Right ventricle myocardium superior (tissue), 1 donor: ENCODE data around the gene CXXC1. TPM values are rescaled to one million over a fixed set of nuclear protein-coding genes. Genes with fewer than 3 reads are reported as not detected.
A peak's percentile ranks its signal among the peaks of the same experiment; 100 is the strongest.
"Not testable (repeated sequence)": the region's sequence is repeated elsewhere in the genome, so short reads cannot be mapped to it uniquely, and the experiment has no call there.

Experiments used
- ATAC-seq: fragments of 200-7000 bp; cut with Tn5 transposase; one replicate; pipeline ENCODE4 v1.9.1; 2020; ENCODE audit warnings: mild to moderate bottlenecking; ENCODE audit not compliant: poor library complexity
- DNase-seq: peaks from one replicate; pipeline ENCODE4 v3.0.0-alpha.2; 2020
- intact Hi-C: fragments of 100-400 bp; cut with DNase I; formaldehyde crosslinking; loops from one replicate; pipeline ENCODE4 v1.11.2; 2022
- total RNA-seq: library from RNA; stranded (reverse); fragmentation: NEBNext Ultra II Directional; extraction: Animal tissue kit (Norgen Biotek cat#: 25700); gene quantifications from one replicate; pipeline ENCODE4 v1.2.1, GENCODE V29; 2021
- donor health status: DM: no; HTN: yes; CAD: no; lungs with severe emphysema.

Gene CXXC1
- total RNA-seq, 1 donor from 2014 or later, result 39.4 TPM

DNA sequence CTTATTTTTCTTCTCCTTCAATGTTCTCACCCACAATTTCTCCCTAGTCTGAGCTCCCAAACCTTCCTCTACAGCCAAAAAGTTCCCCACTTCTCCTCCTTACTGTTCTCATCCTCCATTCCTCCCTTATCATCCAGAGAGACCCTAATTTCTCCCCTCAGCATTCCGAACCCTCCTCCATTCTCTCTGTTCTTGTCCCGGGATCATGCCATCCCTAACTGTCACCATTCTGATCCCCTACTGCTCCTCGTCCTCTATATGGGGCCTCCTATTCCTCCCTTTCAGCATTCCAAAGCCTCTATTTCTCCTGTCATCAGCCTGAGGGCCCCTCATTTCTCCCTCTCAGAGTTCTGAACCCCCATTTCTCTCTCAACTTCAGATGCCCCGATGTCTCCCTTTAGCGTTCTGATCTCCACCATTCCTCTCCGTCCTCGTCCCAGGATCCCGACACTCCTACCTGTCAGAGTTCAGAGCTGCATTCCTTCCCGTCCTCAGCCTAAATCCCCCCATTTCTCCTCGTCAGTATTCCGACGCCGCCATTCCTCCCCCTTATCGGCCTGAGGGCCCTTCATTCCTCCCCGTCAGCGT, 6.7 kb downstream of the CXXC1 start:
- DNase-seq (no peak), ATAC-seq (no peak)
- intact Hi-C loops, result no loop called here

DNA sequence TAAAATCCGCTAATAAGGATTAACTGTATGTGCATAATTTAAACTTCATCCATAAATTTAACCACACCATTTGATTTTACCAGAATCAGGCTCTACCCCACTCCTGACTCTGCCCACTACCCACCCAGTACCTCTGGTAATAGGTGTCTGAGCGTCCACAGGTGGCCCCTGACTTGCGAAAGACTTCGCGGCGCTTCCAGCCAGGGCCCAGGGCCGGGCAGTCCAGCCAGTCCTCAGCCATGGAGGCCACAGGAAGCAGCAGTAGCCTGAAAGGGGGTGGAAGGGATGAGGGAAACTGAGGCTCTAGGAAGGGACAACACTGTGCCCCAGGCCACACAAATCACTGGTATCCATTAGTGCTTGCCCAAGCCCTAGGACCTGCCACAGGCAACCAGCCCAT, 7.7 kb downstream of the CXXC1 start:
- ATAC-seq, result no peak
- intact Hi-C loops, result no loop called here

DNA sequence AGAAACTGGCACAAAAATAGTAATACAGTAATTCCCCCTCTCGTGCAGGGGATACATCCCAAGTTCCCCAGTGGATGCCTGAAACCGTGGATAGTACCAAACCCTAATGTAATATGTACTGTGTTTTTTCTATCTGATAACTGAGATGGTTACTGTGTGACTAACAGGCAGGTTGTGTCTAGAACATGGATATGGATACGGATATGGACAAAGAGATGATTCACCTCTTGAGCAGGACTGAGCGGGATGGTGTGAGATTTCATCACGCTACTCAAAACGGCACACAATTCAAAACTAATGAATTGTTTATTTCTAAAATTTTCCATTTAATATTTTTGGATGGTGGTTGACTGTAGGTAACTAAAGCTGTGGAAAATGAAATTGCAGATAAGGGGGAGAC, 9.6 kb downstream of the CXXC1 start:
- no peak for DNase-seq
- intact Hi-C loops, result no loop called here
- no peak for ATAC-seq

More for the DNA sequence above, 7.7 kb downstream of the CXXC1 start:
- no peak for DNase-seq

DNA sequence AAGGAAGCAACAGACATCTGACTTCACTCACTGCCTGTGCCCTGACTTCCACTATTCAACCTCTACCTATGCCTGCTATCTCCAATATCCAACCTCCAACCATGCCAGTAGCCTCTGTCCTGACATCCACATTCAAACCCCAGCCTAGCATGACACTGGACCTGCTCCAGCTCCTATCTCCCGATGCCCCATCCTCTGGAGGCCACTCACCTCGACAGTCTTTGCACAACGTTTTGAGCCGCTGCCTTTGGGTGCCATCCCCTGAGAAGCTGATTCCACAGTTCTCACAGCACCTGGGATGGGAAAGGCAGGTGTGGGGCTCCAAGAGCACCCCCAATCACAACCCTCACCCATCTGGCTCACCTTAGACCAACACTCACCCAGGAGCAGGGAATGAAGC, 11.0 kb downstream of the CXXC1 start:
- DNase-seq, result no peak
- intact Hi-C loops, result no loop called here
- no peak for ATAC-seq

DNA sequence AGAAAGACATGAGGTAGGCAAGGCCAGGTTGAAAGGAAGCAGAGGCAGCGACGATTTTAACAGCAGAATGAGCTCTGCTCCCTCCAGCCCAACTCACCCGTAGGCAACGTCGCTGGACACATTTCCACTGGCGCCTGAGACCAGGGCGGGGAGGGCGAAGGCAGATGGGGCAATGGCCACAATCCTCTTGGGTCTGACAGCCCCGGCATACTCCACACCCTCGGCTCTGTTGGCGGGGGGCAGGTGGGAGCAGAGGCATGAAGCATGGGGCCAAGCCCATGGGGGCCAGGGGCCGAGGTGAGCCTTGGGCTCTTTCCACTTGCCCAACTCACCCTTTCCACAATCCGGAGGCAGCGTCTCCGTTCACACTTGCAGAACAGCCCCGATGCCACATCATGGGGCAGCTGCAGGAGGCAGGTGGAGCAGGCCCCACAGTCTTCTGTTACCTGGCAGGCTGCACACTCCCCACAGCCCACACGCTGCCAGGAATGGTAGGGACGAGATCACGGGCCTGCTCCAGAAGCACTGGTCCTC, 11.9 kb downstream of the CXXC1 start:
- ATAC-seq, result no peak
- no peak for DNase-seq
- intact Hi-C loops, result no loop called here

DNA sequence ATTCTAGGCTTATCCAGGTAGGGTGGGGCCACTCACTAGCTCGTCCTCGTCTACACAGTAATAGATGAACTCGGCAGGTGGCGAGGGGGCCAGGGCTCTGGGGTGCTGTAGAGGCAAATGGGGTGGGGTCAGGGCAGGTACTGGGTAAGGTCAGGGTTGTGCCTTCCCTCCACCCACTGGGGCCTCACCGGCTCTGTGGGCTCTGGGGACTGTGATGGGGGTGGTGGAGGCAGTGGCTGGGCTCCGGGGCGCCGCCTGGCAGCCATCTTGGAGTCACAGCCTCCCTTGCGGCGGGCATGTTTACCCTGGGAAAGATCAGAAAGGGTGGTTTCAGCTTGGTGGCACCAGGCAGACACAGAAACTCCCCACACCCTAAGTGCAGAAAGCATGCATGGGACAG, 12.6 kb downstream of the CXXC1 start:
- DNase-seq, result no peak
- intact Hi-C loops, result no loop called here
- no peak for ATAC-seq

DNA sequence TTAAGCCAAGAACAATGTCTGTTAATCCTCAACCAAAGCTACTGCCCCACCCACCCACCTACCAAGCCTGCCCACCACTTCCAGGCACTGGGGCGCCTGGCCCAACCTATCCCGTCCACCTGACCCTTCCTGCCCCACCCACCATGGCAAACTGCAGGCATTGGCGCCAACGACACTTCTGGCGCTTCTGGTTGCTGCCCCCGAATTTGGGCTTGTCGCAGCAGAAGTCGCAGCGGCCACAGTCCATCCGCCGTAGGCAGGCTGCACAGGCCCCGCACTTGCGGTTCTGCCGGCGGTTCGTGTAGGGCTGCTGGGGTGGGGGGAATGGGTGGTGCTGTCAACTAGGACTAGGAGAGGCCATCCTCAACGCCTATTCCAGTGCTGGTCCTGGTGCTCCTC, 13.4 kb downstream of the CXXC1 start:
- DNase-seq (no peak), ATAC-seq (no peak)
- intact Hi-C loops, result no loop called here

DNA sequence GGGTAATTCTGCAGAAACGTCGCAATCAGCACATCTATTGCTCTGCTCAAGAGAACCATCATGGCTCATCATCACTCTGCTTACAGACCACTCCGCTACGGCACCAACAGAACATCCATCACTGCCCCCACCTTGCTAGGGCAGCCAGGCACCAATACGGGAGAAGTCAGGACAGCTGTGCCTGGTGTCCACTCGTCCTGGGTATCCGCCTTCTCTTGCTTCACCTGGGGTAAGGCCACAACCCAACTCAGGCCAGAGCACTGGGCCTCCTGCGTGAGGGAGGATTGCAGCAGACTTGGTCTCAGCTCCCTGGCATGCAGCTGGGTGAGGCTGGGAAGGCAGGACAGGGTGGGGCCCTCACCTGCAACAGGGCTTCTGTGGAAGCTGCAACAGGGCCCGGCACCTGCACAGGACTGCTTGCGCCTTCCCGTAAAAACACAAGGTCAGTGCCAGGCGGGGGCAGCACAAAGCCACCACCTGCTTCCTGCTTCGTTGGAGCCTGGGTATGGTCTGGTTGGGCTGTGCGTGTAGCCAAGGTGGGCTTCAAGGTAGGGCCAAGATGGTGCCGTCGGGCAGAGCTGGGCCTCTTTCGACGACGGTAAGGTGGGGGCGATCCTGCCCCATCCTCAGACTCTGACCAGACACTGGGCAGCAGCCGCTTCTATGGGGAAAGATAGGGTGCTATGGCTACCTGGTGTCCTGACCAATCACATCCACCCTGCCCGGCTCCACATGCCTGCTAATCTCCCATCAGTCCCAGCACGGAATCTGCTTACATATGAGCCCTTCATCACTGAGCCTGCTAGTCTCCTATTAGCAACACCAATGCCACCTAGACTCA, 14.1 kb downstream of the CXXC1 start:
- DNase-seq (no peak), ATAC-seq (no peak)
- intact Hi-C loops, result no loop called here

DNA sequence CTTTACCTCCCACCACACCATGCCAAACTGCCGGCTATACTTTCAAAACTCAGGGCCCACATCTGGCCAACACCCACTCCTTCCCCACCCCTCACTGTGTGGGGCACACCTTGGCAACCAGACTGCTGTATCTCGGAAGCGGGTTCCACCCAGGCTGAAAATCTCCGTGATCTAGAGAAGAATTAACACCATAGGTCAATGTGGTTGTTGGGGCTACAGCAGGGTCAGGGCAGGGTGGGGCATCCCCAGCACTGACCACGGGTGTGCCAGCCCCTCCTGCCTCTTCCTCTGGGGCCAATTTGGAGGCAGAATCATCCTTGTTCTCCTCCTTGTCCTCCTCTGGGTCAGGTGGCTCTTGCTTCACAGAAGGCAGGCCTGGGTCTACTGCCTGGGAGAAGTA, 14.9 kb downstream of the CXXC1 start:
- DNase-seq (no peak), ATAC-seq (no peak)
- intact Hi-C loops, result no loop called here

DNA sequence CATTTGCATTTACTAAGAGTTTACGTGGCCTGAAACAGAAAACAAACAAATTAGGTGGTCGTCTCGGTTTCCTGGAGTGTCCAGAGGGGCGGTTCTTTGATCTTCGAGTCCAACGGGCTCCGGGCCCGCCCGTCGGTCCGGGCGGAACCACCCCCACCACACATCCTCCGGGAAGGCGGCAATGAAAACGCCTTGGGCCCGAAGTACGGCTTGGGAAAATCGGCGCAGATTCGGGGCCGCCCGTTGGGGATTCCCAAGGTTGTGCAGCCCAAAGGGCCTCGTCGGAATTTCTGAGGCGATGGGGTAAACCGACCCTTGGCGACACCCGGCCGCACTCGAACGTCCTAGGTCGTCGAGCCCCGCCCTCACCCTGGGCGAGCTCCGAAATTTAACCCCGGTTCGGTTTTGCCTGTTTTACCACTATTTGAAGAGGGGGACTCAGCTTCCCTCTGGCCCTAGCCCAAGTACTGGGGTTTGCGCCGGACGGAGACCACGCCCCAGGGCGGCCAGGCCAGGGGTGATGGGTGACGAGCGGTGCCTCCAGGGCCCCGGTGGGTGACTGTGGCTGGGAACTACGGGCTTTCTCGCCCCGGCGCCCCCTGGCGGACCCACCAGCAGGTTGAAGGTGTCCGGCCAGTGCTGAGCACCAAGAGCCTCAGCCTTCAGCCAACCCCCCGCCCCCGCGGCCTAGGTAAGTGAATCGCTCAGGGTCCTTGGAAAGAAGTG, 19.3 kb downstream of the CXXC1 start:
- intact Hi-C loops, result no loop called here
- peak; percentile 80 for ATAC-seq
- DNase-seq, result peak; percentile 93

DNA sequence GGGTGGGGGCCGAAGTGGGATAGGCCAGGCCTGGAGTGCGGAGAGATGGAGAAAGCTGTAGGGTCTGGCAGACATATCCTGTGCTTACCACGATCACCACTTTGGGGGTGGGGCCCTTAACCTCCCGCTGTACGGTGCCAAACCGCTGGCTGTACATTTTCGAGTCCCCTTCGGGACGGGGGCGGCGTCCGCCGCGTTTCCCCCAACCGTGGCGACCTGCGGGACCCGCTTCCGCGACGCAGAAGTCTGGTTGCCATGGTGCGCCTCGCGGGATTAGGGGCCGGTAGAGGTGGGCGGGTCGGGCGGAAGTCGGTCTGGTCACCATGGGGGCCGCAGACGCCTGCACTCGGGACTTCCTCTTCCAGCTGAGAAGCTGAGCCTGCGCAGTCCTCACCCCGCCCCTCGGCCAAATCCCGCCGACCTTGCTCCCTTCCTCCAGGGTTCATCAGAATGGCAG, 21.2 kb downstream of the CXXC1 start, which contains the start of gene CFAP53:
Gene CFAP53, minus strand, starts transcription at position 248 of the 457 bp plus-strand sequence. Its CDS starts 91 bp downstream, at position 157.
- ATAC-seq (peak; percentile 98), DNase-seq (peak; percentile 96)
- intact Hi-C loops, result no loop called here

DNA sequence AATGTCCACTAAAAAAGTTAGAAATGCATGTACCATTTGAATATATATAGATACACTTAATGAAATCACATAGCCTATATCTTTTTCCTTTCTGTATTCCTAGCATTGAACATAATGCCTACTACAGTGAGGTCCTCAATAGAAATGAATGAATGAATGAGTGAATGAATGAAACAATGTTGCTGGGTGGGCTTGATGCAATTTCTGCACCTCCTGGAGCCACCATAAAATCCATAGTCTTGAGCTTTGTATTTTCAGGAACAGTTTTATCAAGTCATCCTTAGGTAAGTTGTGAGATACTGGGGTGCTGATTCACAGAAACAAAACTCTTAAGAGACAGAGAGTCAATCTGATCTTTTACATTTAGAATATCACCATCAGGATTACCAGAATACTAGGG, 24.5 kb downstream of the CXXC1 start:
- ATAC-seq (no peak), DNase-seq (no peak)
- intact Hi-C loops, result no loop called here

DNA sequence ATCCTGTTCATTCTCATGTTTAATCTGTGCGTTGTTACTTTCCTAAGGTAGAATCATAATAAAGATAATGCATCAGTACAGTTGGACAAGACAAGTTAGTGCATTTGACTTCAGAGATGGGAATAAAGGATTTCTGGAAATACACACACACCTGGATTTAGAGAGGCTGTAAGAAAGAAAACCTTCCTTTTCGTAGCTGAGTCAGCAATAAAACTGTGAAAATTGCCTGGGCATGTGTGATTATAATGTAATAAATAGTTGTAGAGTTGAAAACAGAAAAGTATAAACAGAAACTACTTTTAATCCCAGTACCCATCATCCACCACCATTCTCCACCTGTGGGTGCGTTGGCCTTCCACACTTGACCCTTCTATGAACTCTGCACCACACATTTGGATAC, 36.6 kb downstream of the CXXC1 start:
- ATAC-seq (no peak), DNase-seq (no peak)
- intact Hi-C loops, result no loop called here

DNA sequence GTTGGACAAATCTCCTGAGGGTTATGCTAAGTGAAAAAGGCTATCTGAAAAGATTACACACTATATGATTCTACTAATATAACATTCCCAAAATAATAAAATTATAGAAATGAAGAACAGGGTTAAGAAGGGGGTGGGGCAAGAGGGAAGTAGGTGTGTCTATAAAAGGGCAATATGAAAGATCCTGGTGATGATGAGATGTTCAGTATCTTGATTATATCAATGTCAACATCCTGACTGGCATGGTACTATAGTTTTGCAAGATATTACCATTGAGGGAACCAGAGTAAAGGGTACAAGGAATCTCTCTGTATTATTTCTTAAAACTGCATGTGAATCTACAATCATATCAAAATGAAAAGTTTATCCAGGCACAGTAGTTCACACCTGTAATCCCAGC, 37.9 kb downstream of the CXXC1 start:
- DNase-seq (no peak), ATAC-seq (no peak)
- intact Hi-C loops, result no loop called here

DNA sequence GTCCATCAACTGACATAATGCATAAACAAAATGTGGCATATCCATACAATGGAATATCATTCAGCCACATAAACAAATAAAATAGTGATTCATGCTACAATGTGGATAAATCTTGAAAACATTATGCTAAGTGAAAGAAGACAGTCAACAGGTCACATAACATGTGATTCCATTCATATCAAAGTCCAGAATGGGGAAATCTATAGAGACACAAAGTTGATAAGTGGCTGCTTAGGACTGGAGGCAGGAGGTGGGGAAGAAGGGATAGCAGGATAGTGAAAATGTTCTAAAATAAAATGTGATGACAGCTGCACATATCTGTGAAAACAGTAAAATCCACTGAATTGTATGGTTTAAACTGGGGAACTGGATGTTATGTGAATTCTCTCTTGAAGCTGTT, 39.9 kb downstream of the CXXC1 start:
- ATAC-seq (no peak), DNase-seq (no peak)
- intact Hi-C loops, result no loop called here

DNA sequence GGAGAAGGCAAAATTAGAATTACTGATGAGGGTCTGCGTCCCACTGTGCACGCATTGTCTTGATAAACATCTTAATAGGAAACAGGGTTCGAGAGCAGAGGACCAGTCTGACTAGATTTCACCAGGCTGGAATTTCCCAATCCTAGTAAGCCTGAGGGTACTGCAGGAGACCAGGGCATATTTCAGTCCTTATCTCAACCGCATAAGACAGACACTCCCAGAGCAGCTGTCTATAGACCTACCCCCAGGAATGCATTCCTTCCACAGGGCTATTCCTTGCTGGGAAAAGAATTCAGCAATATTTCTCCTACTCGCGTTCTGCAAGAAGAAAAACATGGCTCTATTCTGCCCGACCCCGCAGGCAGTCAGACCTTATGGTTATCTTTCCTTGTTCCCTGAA, 45.7 kb downstream of the CXXC1 start:
- ATAC-seq, DNase-seq, intact Hi-C loops: not testable (repeated sequence)

DNA sequence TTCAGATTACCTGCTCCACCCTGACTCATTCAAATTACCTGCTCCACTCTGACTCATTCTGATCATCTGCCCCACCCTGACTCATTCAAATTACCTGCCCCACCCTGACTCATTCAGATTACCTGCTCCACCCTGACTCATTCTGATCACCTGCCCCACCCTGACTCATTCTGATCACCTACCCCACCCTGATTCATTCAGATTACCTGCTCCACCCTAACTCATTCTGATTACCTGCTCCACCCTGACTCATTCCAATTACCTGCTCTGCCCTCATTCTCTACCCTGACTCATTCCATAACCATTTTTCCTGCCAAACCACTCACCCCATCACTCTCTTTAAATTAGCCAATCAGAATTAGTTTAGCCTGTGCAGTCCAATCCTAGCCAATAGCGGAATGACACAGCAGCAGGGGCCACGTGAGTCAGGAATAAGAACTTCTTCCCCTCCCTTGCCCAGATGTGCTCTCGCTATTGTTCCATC, 47.4 kb downstream of the CXXC1 start:
- intact Hi-C loops, result no loop called here
- DNase-seq (no peak), ATAC-seq (no peak)

DNA sequence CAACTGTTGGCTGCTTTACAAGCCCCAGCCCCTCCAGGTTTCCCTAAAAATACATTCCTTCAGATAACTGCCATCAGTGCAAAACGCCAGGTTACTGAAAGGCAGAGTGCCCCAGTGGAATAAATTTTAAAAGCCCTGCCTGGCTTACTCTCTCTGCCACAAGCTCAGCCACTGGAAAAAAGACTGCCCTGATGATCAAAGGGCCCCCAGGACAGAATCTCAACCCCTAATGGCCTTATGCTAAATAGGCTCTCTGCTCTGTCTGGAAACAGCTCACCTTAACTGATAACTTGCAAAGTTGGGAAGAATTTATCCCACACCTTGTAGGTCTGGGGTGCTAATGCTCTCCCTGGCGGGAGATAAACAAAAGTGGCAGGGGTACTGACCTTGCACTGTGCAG, 55.1 kb downstream of the CXXC1 start:
- ATAC-seq (no peak), DNase-seq (no peak)
- intact Hi-C loops, result no loop called here
